C4-2B (cell line): ENCODE results near the gene ATAD3A.
"Not testable (repeated sequence)": the region's sequence is repeated elsewhere in the genome, so short reads cannot be mapped to it uniquely, and the experiment has no call there.

Source experiments
- H3K27ac ChIP-seq: fragments of 450-650 bp; 2 replicates; pipeline ENCODE4 v1.5.1; 2017
- ZFX ChIP-seq: fragments of 450-650 bp; IDR thresholded peaks from 2 replicates; pipeline ENCODE4 v1.6.1; 2017
- TF ChIP-seq, protein P1 (sequence below): fragments of 450-650 bp; conservative IDR thresholded peaks from 2 replicates; pipeline ENCODE4 v1.5.1; 2017; ENCODE audit warnings: mild to moderate bottlenecking

Gene ATAD3A

DNA sequence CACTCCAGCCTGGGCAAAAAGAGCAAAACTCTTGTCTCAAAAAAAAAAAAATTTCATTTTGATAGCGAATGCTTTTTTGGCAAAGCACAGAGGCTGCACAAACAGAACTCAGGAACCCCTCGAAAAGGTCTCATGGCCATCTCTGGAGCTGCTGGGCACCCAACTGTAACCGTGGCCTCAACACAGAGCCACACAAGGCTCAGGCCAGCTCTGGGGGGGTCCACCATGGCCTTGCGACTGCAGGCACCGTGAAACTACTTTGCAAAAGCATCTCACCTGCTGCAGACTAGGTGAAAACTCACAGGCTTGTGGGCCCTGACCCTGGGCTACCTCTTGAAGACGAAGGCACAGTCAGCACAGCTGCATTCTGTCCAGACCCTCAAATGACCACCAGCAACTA, 44.5 kb downstream of the ATAD3A start:
- H3K27ac ChIP-seq: no peak overlapping the region
- no peak for TF ChIP-seq ZFX
- TF ChIP-seq, protein P1, sequence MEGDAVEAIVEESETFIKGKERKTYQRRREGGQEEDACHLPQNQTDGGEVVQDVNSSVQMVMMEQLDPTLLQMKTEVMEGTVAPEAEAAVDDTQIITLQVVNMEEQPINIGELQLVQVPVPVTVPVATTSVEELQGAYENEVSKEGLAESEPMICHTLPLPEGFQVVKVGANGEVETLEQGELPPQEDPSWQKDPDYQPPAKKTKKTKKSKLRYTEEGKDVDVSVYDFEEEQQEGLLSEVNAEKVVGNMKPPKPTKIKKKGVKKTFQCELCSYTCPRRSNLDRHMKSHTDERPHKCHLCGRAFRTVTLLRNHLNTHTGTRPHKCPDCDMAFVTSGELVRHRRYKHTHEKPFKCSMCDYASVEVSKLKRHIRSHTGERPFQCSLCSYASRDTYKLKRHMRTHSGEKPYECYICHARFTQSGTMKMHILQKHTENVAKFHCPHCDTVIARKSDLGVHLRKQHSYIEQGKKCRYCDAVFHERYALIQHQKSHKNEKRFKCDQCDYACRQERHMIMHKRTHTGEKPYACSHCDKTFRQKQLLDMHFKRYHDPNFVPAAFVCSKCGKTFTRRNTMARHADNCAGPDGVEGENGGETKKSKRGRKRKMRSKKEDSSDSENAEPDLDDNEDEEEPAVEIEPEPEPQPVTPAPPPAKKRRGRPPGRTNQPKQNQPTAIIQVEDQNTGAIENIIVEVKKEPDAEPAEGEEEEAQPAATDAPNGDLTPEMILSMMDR: no peak

DNA sequence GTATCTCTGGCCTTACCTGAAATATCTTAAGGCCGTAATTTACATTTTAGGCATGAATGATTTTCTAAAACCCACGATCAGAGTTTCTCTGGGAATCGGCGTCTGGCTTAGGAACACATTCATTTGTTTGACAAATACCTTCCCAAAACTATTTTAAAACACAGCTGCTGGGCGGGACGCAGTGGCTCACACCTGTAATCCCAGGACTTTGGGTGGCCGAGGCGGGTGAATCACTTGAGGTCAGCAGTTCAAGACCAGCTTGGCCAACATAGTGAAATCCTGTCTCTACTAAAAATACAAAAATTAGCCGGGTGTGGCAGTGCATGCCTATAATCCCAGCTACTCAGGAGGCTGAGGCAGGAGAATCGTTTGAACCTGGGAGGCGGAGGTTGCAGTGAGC, 45.0 kb downstream of the ATAD3A start:
- H3K27ac ChIP-seq: not testable (repeated sequence)

DNA sequence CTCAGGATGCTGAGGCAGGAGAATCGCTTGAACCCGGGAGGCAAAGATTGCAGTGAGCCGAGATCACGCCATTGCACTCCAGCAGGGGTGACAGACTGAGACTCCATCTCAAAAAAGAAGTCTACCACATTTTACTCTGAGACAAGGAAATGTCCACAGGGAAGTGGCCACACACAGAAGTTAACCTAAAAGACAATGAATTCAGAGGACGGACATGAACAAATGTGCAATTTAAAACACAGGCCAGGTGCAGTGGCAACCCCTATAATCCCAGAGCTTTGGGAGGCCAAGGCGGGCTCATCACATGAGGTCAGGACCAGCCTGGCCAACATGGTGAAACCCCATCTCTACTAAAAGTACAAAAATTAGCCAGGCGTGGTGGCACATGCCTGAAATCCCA, 45.7 kb downstream of the ATAD3A start:
- not testable (repeated sequence) for H3K27ac ChIP-seq

DNA sequence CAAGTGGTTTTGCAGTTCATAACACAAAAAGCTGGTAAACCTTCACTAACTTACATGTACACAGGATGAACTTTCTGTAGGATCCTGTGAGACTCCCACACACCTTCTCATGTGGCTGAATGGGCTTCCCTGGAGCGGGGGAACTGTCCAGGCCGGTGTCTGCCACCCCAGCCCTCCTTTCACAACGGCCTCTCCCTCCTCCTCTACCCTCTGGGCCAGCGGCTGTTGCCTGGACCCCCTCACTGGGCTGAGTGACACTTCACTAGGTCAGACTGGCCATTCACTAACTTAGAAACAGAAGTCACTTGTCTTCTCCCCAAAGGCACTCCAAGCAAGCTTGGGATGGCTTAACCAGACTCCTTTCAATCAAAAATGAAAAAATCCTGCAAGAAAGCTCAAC, 46.6 kb downstream of the ATAD3A start:
- TF ChIP-seq, protein P1: no peak
- no peak for TF ChIP-seq ZFX
- no peak overlapping the region for H3K27ac ChIP-seq

DNA sequence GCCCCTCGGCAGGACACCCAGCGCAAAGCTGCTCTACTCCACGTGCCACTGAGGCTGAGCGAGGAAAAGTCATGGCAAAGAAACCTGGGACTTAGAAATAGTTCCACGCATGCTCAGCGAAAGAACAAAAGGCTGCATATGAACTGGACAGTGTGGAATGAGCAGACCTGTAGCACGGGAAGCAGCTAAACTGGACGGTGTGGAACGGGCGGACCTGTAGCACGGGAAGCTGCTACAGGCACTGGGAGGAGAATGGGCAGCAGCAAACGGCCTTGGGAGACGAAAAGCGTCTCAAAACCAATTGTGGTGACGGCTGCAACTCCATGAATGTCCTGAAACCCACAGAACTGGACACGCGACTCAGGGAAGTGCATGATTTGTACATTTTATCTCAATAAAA, 47.1 kb downstream of the ATAD3A start:
- no peak overlapping the region for H3K27ac ChIP-seq
- no peak for TF ChIP-seq ZFX
- TF ChIP-seq, protein P1: no peak

DNA sequence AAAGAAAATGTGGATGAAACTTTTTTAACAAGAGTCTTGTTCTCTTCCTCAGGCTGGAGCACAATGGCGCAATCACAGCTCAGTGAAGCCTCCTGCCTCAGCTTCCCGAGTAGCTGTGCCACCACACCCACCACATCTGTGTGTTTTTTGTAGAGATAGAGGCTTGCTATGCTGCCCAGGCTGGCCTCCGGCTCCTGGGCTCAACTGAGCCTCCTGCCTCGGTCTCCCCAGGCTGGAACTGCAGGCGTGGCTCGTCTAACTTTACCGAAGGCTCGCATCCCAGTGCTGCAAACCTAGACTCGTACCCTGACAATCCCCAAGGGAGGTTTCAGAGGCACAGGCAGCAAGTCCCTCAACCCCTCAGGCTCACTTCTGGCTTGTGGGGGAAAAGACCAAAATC, 48.2 kb downstream of the ATAD3A start:
- no peak overlapping the region for H3K27ac ChIP-seq
- no peak for TF ChIP-seq ZFX
- TF ChIP-seq, protein P1: no peak

DNA sequence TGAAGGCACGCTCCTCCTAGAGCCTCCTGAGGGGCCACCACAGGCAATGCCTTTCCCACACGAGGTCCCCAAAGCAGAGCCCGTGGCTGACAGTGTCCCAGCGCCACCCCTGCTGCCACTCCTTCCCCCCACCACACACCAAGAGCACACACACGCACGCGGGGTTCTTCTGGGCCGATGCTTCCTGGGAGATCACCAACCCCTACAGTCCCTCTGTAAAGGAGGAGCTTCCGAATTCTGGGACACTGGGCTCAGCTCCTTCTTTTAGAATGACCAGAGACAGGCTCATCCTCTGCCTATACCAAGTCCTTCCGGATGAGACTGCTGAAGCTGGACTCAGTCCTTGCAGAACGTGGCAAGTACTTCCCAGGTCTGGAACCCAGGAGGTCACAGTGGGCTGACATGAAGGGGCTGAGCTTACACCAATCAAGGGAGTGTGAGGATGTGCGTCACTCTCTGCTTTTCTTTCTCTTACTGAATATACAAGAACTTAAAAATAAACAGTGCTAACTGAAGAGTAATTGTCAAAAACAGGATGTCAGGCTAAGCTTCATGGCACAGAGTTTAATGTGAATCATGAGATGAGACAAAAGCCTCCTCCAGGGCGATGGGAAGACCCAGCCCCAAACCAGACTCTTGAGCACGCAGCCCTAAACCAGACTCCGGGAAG, 50.0 kb downstream of the ATAD3A start:
- H3K27ac ChIP-seq: no peak overlapping the region
- no peak for TF ChIP-seq ZFX
- TF ChIP-seq, protein P1: no peak

DNA sequence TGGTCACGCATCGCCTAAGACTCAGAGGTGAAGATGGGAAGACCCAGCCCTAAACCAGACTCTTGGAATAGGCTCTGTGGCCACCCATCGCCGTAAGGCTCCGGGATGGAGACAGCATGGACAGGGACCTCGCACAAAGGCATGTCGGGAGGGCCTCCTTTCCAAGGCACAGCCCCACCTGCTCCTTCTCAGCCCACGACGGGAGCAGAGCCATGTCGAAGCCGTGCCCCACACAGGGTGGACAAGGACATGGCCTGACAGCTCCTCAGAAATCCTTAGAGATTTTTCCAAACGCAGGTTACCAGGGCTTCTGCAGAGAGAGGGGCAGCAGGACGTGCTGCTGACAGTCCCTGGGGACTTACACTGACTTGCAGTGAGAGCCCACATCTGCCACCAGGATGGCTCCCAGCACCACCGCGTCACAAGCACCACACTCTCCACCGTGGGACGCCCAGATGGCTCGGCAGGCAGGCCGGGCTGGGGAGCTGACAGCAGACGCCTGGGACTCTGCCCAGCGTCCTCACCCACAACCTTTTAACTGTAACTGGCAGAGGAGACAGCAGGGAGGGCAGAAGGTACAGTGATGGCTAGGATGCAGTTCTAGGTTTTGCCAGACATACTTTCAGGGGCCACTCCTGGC, 50.7 kb downstream of the ATAD3A start:
- TF ChIP-seq ZFX: no peak
- TF ChIP-seq, protein P1: no peak
- H3K27ac ChIP-seq: no peak overlapping the region
